ENCODE results near the gene SORCS2.

DNA sequence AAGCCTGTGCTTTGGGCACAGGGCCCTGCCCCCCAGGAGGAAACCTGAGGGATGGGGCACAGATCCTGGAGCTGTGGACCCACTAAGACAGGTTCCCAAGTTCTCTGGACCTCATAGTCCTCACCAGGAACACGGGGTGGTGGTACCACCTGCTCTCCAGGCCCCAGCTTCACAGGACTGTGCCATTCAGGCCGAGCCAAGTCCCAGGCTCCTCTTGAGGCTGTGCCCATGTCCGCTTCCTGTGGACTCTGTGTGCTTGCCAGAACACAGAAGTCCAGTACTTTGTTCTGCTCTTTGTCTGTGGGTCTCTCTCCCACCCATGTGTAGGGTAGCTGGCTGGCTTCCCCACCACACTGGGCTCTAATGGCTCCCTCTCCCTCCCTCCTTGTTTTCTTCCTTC lies 346.8 kb downstream of the SORCS2 start:
- TF ChIP-seq, protein P1, sequence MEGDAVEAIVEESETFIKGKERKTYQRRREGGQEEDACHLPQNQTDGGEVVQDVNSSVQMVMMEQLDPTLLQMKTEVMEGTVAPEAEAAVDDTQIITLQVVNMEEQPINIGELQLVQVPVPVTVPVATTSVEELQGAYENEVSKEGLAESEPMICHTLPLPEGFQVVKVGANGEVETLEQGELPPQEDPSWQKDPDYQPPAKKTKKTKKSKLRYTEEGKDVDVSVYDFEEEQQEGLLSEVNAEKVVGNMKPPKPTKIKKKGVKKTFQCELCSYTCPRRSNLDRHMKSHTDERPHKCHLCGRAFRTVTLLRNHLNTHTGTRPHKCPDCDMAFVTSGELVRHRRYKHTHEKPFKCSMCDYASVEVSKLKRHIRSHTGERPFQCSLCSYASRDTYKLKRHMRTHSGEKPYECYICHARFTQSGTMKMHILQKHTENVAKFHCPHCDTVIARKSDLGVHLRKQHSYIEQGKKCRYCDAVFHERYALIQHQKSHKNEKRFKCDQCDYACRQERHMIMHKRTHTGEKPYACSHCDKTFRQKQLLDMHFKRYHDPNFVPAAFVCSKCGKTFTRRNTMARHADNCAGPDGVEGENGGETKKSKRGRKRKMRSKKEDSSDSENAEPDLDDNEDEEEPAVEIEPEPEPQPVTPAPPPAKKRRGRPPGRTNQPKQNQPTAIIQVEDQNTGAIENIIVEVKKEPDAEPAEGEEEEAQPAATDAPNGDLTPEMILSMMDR (IDR thresholded peaks at IDR 0.05; ENCODE audit: low read depth, low read length, poor library complexity, severe bottlenecking) = no peak
- TF ChIP-seq EZH2phosphoT487 (IDR thresholded peaks at IDR 0.05; ENCODE audit: borderline replicate concordance, low read length) = no peak

Data from DOHH2 (cell line).